NCI-H1694 treated with DMSO at 0.1 percent for 48 hours (cell line): ENCODE data around the gene S100A13.
"Not testable (repeated sequence)": the region's sequence is repeated elsewhere in the genome, so short reads cannot be mapped to it uniquely, and the experiment has no call there.

Experiments
- DNase-seq: peaks from one replicate; lab custom pipeline; 2025; lab: John Stamatoyannopoulos, UW

S100A13 gene

DNA sequence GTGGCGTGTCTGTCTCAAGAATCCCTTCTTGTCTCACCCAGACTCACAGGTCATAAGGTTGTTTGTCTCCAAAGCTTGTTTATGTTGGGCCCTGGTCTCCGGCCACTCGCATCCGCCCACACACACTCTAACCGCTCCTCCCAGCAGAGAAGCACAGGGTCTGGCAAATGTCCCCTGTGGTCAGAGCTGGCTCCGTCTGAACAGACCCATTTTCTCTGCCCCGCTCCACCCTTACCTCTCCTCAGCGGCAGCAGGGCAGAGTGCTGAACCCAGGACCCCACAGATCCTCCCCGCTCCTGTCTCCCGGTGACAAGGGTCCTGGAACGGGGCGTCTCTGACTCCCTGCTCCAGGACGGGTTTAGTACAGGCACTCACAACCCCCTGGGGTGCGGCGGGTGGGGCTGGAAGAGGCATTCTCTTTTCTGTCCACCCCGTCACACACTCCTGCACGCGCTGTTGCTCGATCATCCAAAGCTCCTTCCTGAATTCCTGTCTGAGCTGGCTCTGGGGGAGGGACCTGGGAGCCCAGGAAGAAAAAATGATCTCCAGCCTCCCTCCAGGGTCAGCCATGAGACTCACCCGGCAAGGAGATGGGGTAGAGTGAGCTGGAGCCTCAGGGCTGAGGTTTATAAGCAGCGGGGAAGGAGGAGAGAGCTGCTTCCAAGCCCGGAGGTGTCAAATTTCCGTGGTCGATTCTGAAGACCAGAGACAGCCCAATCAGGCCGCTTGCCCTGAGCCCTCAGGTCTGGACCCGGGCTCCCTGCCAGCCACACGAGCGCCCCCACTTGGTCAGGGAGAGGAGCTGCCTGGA is at the start of gene S100A13:
TSS of gene S100A13 (minus strand) at position 602 of the 811 bp plus-strand sequence. CDS start 1,033 bp downstream, outside the sequence.
- DNase-seq: no peak

DNA sequence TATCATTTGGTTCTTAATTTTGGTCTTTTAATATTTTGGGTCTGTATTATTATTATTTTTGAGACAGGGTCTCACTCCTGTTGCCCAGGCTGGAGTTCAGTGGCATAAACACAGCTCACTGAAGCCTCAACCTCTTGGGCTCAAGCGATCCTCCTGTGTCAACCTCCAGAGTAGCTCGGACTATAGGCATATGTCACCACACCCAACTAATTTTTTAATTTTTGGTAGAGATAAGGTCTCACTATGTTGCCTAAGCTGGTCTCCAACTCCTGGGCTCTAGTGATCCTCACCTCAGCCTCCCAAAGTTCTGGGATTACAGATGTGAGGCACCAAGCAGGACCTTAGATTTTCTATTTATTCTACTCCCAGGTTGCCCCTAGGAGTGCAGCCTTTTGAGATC is 46.2 kb upstream of the S100A13 start:
- no peak for DNase-seq

DNA sequence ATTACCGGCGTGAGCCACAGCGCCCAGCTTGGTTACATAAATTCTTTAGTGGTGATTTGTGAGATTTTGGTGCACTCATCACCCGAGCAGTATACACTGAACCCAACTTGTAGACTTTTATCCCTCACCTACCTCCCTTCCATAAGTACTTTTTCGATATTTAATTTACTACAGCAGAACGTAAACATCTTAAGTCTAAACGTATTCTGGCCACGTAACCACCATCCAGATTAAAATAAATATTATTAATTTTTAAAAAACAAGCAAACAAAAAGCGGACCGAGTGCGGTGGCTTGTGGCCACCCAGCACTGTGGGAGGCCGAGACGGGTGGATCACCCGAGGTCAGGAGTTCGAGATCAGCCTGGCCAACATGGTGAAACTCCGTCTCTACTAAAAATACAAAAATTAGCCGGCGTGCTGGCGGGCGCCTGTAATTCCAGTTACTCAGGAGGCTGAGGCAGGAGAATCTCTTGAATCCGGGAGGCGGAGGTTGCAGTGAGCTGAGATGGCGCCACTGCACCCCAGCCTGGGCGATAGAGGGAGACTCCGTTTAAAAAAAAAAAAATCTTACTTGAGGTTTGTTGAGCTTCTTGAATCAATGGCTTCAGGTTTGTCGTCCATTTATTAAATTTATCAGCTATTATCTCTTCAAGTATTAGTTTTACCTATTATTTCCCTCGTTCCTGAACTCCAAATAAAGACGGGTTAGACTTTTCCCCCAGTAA is 44.5 kb upstream of the S100A13 start:
- peak; percentile 90 for DNase-seq

DNA sequence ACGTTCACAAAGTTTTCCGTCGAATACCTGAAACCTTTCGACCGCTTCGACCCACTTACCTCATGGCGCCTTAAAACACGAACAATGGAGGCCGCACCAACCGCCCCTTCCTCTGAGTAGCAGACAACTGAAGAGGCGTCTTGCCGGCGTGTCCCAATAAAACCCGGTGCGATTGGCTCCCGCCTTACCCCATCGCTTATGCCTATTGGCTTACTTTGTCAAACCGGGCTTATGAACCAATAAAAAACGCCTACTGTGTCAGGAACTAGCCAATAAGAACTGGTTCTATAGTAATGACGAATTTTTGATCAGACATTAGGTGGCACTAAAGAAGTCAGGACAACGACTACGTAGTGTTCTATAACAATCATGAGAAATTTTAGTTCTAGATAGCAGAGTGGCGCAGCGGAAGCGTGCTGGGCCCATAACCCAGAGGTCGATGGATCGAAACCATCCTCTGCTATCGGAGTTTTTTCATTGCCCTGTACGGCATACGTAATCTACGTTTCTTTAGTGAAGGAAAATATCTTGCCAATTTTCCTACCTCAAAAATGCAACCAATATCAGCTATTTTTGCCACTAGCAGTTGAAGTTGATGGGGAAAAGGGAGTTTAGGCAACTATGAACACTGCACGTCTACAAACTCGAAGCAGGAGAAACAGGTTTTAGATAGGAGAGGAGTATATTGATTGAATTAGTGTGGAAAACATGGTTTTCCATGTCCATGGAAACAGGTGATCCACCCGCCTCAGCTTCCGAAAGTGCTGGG is 43.7 kb upstream of the S100A13 start, which contains the start of gene ILF2:
TSS of gene ILF2 (minus strand) at position 135 of the 769 bp plus-strand sequence. CDS start at position 64, 71 bp downstream.
- DNase-seq: peak; percentile 100

DNA sequence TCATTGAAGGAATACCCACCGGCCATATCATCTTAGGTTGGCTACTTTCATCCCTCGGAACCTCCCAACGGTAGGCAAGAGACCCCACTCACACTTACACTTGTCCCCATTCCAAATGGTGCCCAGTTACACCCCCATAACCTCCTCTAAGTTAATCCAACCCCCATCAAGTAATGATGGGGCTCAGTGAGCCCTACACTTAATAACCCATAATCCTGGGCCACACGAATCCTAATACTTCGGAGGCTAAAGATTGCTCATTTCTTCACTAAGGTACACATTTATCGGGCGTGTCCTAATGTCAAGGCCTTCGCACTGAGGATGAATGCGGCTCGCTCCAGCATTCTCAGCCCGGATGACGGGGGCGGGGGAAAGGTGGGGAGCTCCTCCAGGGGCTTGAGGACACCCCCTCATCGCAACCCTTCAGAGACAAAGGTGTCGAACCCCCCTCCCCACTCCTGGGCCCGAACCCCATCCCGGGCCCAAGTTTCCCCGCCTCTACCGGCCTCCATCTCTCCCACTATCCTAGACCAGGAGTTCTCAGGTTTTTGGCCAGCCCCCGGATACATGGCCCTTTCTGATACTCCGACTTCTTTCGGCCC is 43.1 kb upstream of the S100A13 start:
- DNase-seq: no peak

DNA sequence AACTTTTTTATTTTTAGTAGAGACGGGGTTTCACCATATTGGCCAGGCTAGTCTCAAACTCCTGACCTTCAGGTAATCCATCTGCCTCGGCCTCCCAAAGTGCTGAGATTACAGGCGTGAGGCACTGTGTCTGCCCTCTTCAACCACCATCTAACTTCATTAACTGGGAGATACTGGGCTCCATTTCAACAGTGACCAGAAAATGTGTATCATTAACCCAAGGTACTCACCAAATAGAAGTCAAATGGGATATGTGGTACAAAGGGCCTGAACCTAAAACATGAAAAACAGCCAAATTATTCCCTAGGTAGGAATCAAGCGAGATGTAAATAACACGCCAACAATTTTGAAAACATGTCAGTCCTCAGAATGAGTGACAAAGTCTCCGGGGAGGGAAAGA is 42.3 kb upstream of the S100A13 start:
- no peak for DNase-seq

DNA sequence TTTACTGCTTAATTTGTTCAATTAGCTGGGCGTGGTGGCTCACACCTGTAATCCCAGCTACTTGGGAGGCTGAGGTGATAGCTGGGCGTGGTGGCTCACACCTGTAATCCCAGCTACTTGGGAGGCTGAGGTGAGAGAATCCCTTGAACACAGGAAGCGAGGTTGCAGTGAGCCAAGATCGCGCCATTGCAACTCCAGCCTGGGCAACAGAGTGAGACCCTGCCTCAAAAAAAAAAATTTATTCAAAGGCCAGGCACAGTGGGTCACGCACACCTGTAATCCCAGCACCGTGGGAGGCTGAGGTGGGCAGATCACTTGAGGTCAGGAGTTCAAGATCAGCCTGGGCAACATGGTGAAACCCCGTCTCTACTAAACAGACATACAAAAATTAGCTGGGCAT is 41.4 kb upstream of the S100A13 start:
- DNase-seq: not testable (repeated sequence)

DNA sequence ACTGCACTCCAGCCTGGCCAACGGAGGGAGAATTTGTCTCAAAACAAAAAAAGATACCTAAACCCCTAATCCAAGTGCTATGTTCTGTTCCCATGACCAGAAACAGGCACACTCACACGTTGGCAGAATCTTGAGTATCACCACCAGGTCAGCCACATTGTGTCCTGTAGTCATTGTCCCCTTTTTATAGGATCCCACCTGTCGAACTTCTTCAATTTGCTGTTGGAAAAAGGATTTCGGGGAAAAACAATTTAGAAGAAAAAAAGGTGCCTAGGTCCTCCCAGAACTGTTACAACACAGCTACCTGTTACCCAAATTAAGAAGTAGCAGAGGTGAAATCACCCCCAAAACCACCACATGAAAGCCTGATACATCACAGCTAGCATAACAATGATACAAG is 40.1 kb upstream of the S100A13 start:
- DNase-seq: no peak

DNA sequence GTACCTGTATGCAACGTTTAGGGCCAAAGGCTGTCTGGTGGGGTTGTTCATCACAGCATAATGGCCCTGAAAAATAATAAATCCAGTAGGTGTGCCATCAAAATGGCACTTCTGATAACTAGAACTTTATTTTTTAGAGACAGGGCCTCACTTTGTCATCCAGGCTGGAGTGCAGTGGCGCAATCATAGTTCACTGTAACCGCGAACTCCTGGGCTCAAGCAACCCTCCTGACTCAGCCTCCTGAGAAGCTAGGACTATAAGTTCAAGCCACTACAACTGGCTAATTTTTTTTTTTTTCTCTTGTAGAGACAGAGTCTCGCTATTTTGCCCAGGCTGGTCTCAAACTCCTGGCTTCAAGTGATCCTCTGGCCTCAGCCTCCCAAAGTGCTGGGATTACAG is 35.9 kb upstream of the S100A13 start:
- no peak for DNase-seq

DNA sequence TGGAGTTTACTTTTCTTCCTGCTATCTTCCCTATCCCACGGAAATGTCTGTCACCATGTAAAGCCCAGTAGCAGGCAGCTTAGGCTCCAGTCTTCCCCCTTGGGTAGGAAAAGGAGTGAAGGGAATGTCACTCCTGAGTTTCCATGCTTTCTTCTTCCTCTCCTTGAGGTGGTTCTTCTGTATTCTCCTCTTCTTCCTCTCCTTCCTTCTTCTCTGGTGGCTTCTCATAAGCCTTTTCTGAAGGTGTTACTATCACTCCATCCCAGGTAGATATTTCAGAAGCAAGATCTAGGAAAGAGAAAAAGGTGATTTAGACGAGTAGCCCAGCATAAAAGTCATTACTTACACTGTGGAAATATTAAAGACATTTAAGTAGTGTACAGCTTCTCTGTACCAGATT is 35.0 kb upstream of the S100A13 start:
- DNase-seq: no peak

DNA sequence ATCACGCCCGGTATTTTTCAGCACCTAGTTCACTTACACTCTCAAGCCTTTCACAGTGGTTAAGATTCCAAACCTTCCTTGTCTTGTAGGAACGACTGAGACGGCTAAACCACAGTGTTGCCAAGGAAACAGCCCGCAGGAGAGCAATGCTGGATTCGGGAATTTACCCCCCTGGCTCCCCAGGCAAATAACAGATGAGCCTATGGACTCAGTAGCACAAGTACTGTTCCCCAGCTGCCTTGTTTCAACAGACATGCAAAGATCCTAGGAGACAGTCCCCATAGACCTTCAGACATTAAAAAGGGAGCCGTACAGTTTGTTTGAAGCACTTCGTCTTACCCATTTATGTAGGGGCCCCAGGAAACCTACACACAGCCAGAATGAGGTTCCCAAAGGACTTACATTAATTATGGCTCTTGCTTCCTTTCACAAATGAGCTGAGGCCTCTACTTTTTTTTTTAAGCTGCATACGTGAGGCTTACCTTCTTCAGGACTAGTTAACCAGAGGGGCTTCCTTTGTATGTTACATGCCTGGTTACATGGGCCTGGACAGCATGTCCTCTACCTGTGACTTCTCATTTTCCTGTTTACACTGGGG is 33.9 kb upstream of the S100A13 start:
- DNase-seq: no peak

DNA sequence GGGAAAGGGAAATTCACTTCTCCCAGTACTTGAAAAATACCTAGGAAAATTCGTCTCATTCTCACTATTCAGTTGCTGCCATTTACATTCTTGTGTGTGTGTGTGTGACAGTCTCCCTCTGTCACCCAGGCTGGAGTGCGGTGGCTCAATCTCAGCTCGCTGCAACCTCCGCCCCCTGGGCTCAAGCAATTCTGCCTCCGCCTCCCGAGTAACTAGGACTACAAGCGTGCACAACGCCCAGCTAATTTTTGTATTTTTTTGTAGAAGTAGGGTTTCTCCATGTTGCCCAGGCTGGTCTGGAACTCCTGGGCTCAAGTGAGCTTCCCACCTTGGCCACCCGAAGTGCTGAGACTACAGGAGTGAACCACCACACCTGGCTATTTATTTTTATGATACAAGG is 32.4 kb upstream of the S100A13 start:
- DNase-seq: no peak

DNA sequence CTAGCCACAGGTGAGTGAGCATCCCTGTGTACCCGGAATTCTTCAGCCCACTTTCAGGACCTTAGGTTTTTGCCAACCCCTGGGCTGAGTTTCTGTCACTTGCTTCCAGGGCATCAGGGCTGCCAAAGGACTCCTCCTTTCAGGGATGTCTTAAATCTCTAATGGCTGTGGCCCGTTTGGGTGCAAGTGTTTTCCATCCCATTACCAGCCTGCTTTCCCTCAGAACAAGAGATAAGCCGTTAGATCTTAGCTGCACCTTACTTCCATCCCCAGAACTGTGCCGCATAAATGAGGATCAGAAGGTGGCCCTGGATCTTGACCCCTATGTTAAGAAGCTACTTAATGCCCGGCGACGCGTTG is 31.9 kb upstream of the S100A13 start:
- DNase-seq: no peak

DNA sequence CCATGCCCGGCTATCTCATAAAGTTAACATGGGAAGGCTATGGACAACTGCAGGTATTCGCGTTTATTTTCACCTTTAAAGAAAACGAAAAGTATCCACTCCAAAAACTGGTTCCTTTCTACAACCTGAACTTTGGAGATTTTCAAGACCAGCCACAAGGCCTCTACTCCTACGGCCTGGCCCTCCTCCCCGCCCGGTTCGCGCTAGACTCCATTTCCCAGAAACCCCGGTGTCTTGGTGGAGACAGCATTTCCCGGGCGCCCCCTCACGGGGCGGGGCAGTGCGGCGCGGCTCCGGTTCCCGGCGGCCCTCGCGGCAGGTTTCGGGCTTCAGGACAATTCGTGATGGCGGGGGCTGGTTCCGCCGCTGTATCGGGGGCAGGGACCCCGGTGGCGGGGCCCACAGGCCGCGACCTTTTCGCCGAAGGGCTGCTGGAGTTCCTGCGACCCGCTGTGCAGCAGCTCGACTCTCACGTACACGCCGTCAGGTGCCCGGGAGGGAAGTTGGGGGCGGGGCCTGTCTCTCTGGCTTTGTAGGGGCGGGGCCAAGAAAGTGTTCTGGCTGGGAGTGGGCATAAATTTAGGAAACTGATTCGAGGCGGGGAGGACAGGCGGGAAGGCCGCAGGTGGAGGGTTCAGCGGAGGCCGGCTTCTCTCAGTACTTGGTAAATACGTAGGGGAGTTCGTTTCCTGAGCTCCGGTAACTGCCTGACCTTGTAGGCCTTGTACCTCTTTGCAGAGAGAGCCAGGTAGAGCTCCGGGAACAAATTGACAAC is 31.3 kb upstream of the S100A13 start, which contains the start of gene SNAPIN:
TSS of gene SNAPIN (plus strand) at position 304 of the 775 bp plus-strand sequence. CDS start at position 345, 41 bp downstream.
- peak; percentile 92 for DNase-seq

DNA sequence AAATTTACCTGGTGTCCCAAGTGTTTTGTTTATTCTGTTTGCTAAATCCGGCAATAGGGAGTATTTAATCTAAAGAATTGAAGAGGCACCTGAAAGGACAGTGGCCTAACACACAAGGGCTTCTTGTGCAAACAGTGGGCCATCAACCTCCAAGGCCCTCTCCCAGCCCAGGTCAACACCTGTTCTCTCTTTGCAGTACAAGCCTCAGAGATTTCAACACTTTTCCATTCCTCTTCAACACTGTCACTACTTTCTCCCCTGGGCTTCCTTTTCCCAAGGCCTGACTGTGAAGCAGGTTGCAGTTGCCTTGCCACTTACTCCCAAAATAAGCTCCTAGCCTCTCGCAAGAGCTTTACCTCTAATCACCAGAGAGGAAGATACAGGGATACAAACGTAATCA is 28.0 kb upstream of the S100A13 start:
- no peak for DNase-seq

DNA sequence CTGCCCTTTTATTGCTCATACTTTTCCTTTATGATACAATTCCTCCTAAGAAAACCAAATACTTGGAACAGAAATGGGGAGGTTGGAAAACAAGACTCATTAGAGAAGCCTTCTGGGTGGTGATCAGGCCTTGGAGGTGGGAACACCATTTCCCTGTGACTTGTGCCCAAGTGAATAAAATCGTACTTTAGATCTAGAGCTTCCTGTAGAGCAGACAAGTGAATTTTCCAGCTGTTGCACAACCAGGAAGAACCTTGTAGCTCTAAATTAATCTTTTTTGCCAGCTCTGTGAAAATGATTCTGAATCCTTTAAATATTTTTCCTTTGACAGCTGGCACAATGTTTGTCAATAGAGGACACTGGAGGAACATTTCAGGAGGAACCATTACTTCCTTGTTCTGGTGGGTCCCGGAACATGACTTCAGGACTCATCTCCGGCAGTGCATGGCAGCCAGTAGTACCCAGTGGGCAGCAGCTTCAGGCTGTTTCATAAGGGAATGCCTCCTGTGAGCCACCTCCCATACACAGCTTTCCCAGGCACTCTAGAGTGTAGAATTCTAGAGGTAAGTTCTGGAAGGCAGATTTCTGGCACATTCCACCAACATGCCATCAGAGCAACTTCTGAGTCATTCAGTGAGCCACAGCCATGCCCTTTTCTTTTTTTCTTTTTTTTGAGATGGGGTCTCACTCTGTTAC is 25.6 kb upstream of the S100A13 start:
- DNase-seq: no peak

DNA sequence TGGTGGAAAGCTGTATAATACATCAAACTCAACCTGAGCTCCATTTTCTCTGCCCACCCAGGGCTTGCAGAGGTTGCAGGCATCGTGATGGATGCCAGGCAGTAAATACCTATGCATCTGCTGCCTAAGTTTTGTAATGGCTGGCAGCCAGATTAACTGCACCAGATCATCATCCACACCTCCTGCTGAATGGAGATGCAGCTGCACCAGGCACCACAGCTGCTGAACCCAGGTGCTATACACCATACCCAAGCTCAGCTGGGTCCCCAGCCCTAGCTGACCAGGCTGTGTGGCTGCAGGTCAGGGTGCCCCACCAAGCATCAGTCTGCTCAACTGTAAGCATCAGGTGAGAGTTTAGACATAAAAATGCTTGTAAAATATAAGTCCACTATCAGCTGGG is 24.5 kb upstream of the S100A13 start:
- no peak for DNase-seq

DNA sequence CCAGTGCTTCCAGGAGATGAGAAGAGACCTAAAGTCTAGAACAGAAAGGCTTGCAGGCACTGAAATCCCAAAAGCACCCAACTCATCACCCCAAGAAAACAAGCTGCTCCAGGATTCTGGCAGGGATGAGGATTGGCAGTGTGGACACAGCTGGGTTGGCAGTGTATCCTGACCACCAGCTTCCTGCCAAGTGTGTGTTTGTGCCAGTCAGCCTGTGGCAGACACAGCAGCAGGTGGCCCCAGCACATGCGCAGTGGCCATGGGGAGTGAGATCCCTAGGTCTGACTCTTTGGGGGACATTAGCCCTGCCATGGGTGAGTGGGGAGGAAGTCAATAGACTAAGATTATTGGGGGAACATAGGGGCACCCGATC is 22.5 kb upstream of the S100A13 start:
- no peak for DNase-seq

DNA sequence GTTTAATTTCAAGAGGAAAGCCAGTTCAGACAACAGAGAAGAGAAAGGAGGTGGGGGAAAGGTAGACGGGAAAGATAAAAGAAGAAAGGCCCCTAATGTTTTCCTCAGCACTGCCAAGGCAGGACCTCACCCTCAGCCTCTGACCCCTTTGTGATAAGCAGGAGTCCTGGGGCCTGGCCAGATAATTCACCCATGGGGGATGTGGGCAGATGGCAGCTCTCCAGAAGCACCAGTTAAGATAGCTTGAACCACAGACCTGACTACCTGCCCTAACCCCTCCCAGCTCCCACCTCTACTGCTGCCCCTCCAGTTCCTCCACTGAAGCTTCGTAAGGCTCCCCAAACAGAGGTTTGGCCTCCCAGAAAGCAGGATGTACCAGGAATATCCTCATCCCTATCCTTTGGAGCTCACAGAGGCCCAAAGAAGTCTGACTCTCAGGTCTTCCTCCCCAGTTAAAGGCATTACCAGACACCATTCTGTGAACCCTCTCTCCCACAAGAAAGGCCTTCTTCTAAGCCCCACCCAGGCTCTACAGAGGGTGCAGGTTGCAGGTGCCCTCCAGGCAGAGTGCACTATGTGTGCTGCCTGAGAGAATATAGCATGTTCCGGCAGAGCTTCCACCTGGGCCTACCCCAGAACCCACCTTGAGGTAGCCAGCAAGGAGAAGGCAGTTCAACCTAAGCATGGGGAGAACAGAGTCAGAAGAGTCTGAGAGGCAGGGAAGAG is 22.0 kb upstream of the S100A13 start:
- DNase-seq: no peak
